K562 (cell line): ENCODE results near the gene CR2. TPM values are rescaled to one million over a fixed set of nuclear protein-coding genes. Genes with fewer than 3 reads are reported as not detected.

Experiments used
- ARID2 ChIP-seq: fragments of 450-650 bp; IDR thresholded peaks from 2 replicates; pipeline ENCODE4 v1.6.1; 2017; ENCODE audit warnings: antibody characterized with exemption, mild to moderate bottlenecking
- MGA ChIP-seq: fragments of 450-650 bp; IDR thresholded peaks from 2 replicates; pipeline ENCODE4 v1.6.1; 2016; ENCODE audit warnings: mild to moderate bottlenecking, moderate library complexity
- POLR2G ChIP-seq: fragments of 200-400 bp; formaldehyde crosslinking; IDR thresholded peaks from 2 replicates; pipeline ENCODE4 v1.6.1; 2017; ENCODE audit warnings: low read depth, mild to moderate bottlenecking, antibody characterized with exemption, low read length, moderate library complexity
- polyA plus RNA-seq, 8 experiments: library from polyadenylated mRNA; depleted of rRNA in 4 of 8; stranded (reverse) in 5 of 8; unstranded in 3 of 8; fragments of >200 nt; fragmentation: Nextera tagmentation in 2 of 8; fragmentation: Illumina TruSeq in 1 of 8; extraction: Ambion mirVana in 2 of 8; extraction: Trizol in 1 of 8; gene quantifications; 2 replicates each; pipeline versions ENCODE4 v1.2.1 to v1.2.3, GENCODE V29; 2011 to 2014; ENCODE audit warnings: inconsistent platforms in 1 of 8, missing spikeins in 1 of 8
- total RNA-seq, 7 experiments: library from RNA; depleted of rRNA in 6 of 7; stranded (reverse); fragments of >200 nt in 6 of 7; fragmentation: Illumina TruSeq in 2 of 7; extraction: Trizol in 2 of 7; gene quantifications; 2 replicates each; pipeline versions ENCODE4 v1.2.1 to v1.2.3, GENCODE V29; 2011 to 2021; ENCODE audit warnings: low replicate concordance in 1 of 7

CR2 gene
- total and polyA plus RNA-seq, 9 of the 15 experiments (the other 6 are each of a cell fraction or from before 2014, with no cell fraction given) = 0.07 to 0.67 (median 0.37) TPM

GRCh38 chr1:207495801-207496792 is 42.0 kb downstream of the CR2 start, which contains the start of gene CR1 (continued):
- TF ChIP-seq MGA (0 out of 2 replicates have a peak, but pooled peaks have one; percentile 21), ARID2 (no peak), POLR2G (peak; percentile 55; the same call in 1 of the 2 replicates)
